ENCODE results near the gene OBSCN.

Gene OBSCN

DNA sequence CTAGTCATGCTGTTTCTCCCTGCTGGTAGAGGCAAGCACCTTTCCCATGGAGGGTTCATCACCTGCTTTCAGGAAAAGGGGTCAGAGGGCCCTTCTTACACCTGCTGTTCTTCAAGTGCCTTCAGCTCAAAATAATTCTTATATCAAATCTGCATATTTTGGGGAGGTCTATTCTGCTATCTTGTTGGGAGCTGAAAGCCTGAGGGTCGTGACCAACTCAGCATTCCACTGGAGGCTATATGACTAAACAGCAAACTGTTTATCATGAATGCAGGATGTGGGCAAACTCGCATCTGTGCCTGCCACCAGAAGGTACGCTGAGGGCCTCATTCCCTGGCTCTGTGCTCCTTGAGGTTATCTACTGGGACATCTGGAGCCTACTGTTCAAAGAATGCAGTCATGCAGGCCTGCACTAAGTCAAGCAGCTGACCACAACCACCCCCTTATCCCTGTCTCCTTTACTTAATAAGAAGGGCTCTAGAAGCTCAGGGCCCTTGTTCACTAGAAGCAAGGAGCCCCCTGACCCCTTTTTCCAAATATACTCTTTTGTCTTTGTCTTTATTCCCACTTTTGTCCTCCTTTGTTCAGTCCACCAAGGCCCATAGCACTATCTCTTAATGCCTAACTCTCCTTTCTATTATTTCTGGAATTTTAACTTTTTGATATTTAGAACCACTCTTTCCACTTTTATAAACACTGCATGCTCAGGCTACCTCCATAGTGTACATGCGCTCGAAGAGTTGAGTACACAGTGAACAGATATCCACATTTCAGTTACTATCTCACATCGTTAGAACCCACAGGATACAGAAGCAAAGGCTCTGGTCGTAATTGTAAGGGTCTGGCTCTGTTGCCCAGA is 213.4 kb downstream of the OBSCN start:
- DNase-seq (ENCODE audit: low read depth) = no peak

DNA sequence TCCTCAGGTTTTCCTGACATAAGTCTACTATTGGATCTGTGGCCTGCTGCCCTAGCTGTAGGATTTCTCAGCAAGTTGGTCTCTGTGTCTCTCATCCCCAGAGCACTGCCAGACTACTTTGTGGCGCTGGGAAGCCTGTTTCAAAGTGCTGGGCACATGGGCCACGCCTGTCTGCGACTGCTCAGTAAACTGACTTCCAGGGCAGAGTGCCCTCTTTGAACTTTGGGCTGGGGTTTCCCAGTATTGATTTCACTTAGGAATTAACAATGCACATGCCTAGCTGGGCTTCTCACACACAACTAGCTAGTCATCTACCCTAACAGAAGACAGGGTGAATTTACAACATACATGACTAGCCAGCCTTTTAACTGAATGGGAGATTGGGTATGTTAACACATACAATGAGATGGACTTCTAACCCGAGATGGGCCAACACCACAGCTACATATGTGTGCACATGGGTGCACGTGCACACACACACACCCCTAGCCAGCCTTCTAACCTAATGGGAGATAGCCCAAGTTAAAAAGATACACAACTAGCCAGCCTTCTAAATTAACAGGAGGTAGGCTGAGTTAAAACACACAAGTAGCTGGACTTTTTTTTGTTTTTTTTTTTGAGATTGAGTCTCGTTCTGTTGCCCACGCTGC is 215.7 kb downstream of the OBSCN start:
- DNase-seq (ENCODE audit: low read depth) = no peak

DNA sequence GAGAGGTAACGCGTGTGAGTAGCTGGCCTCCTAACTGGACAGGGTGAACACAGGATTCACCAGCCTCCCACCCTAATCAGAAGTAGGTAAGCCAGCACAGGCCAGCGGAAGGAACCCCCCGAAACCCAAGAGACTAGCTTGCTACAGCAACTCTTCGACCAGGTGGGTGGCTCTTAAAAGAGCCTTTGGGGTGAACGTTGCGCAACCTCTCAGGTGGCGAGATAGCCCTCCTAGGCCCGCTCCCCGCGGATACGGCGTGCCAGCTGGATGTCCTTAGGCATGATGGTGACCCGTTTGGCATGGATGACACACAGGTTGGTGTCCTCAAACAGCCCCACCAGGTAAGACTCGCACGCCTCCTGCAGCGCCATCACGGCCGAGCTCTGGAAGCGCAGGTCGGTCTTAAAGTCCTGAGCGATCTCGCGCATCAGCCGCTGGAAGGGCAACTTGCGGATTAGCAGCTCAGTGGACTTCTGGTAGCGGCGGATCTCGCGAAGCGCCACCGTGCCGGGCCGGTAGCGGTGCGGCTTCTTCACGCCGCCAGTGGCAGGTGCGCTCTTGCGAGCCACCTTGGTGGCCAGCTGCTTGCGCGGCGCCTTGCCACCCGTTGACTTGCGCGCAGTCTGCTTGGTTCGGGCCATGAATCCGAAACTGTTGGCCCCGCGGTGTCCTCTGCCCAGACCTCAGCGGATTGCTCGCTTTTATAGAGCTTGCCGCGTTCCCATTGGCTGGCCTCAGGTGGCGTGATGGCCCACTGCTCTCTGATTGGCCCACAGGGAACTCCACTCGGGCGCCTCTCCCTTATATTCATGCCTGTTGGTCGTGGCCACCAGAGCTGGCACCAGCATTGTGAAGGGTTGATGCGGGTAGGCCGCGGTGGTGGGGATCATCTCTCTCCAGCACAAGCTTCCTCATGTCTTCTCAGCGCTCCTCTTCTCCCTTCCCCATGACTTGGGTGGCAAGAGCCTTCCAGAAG is 217.1 kb downstream of the OBSCN start:
- DNase-seq (ENCODE audit: low read depth) = no peak

DNA sequence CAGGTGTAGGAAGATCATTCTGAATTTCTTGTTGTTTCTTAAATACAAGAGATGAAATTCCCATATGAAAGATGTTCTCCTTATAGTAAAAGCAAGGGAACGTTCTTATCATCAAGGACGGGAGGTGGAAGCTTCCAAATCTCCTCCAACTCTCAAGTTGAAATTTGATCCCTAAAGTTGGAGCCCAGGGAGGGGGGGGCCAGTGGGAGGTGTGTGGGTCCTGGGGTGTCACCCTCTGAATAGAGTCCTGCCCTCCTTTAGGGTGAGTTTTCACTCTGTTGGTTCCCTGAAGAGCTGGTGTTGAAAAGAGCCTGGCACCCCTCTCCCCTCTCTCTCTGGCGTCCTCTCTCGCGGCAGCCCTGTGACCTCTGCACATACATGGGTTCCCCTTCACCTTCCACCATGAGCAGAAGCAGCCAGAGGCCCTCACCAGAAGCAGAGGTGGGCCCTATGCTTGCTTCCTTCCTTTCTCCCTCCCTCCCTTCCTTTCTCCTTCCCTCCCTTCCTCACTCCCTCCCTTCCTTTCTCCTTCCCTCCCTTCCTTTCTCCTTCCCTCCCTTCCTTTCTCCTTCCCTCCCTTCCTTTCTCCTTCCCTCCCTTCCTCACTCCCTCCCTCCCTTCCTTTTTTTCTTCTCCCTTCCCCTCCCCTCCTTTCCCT is 218.8 kb downstream of the OBSCN start:
- DNase-seq (ENCODE audit: low read depth) = no peak

DNA sequence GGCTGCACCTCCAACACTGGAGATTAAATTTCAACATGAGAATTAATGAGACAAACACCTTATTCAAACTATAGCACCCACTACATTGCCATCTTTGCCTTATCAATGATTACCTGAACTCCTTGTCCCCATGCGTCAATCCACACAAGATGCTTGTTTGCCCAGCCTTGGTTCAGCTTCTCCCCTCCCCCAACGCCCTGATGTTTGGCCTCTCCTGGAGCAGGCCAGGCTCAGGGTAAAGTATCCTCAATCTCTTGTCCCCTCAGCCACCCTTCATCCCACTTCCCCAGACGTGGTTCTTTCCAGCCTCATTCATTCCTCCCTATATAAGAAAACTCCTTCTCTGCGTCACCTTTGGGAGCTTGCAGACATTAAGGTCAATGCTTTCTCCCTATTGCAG is 220.6 kb downstream of the OBSCN start:
- DNase-seq (ENCODE audit: low read depth) = no peak

Data from GM04504 (cell line).